Esophagus squamous epithelium (tissue), 4 donors: ENCODE results near the gene RFXAP.

Experiments
- CTCF ChIP-seq, 6 experiments: fragments of 450-650 bp in 4 of 6; fragments of 200-600 bp in 2 of 6; sonication (generic) in 2 of 6; IDR thresholded peaks; one replicate each; pipeline ENCODE4 v1.5.1; 2016 to 2019; ENCODE audit warnings: antibody characterized with exemption in 6 of 6, mild to moderate bottlenecking in 4 of 6, moderate library complexity in 4 of 6
- POLR2A ChIP-seq, 4 donors: fragments of 450-650 bp; IDR thresholded peaks; one replicate each; pipeline ENCODE4 v1.6.1; 2017; ENCODE audit warnings: antibody characterized with exemption in 4 of 4, mild to moderate bottlenecking in 4 of 4, moderate library complexity in 3 of 4

- TF ChIP-seq CTCF (IDR thresholded peaks at IDR 0.05) (no peak), POLR2A (IDR thresholded peaks at IDR 0.05) (no peak)
These were observed 3.8 kb downstream of the RFXAP start for GRCh38 chr13:36822785-36823184.
